DND-41 (cell line): ENCODE measurements around the gene NPRL2.

Experiments used
- ATAC-seq: fragments of 200-7000 bp; cut with Tn5 transposase; 3 replicates; pipeline ENCODE4 v1.9.1; 2021; ENCODE audit warnings: low read depth; ENCODE audit not compliant: insufficient read depth
- DNase-seq: peaks from one replicate; pipeline ENCODE4 v3.0.0-alpha.2; 2020
- H2AFZ ChIP-seq: 2 replicates; pipeline ENCODE4 v1.6.0; 2012; ENCODE audit warnings: low read depth, low read length
- H3K27ac ChIP-seq: 2 replicates; pipeline ENCODE4 v1.5.1; 2012; ENCODE audit warnings: low read length, inconsistent platforms
- H3K27me3 ChIP-seq: fragments of 200-600 bp; sonication (generic); 2 replicates; pipeline ENCODE4 v1.6.0; 2012; ENCODE audit warnings: low read length, mild to moderate bottlenecking, inconsistent platforms; ENCODE audit not compliant: insufficient read depth, poor library complexity
- H3K36me3 ChIP-seq: 2 replicates; pipeline ENCODE4 v1.5.1; 2012; ENCODE audit warnings: low read length, inconsistent platforms; ENCODE audit not compliant: insufficient read depth
- H3K4me1 ChIP-seq: 2 replicates; pipeline ENCODE4 v1.5.1; 2012; ENCODE audit warnings: mild to moderate bottlenecking, low read length; ENCODE audit not compliant: insufficient read depth
- H3K4me2 ChIP-seq: 2 replicates; pipeline ENCODE4 v1.6.0; 2012; ENCODE audit warnings: mild to moderate bottlenecking, moderate library complexity, low read length, inconsistent platforms; ENCODE audit not compliant: insufficient read depth
- H3K4me3 ChIP-seq, 2 experiments: fragments of 200-600 bp in 1 of 2; shearing (Covaris generic) in 1 of 2; 2 replicates each; pipeline ENCODE4 v1.5.1; 2012 to 2016; ENCODE audit warnings: inconsistent platforms in 2 of 2, low read length in 2 of 2, mild to moderate bottlenecking in 2 of 2, low read depth in 1 of 2, moderate library complexity in 1 of 2
- H3K79me2 ChIP-seq: 2 replicates; pipeline ENCODE4 v1.6.0; 2012; ENCODE audit warnings: low read length, inconsistent platforms; ENCODE audit not compliant: insufficient read depth
- H3K9ac ChIP-seq: 2 replicates; pipeline ENCODE4 v1.6.0; 2012; ENCODE audit warnings: low read depth, mild to moderate bottlenecking, inconsistent platforms, low read length, moderate library complexity
- H3K9me3 ChIP-seq: 2 replicates; pipeline ENCODE4 v1.5.1; 2012; ENCODE audit warnings: low read length, moderate library complexity, mild to moderate bottlenecking, inconsistent platforms; ENCODE audit not compliant: insufficient read depth, severe bottlenecking
- H4K20me1 ChIP-seq: 2 replicates; pipeline ENCODE4 v1.6.0; 2012; ENCODE audit warnings: low read length; ENCODE audit not compliant: insufficient read depth
- CTCF ChIP-seq: IDR thresholded peaks from 2 replicates; pipeline ENCODE4 v1.5.1; 2012; ENCODE audit warnings: borderline replicate concordance, low read length, moderate library complexity, mild to moderate bottlenecking; ENCODE audit not compliant: poor library complexity, severe bottlenecking; ENCODE audit errors: extremely low read depth
- EZH2 ChIP-seq: IDR thresholded peaks from 3 replicates; pipeline ENCODE4 v1.6.1; 2012; ENCODE audit warnings: borderline replicate concordance, low read depth, mild to moderate bottlenecking, moderate library complexity, low read length, inconsistent platforms; ENCODE audit not compliant: severe bottlenecking

Gene NPRL2

GRCh38 chr3:50369012-50369670 lies 18.6 kb upstream of the NPRL2 start:
- peaks cover 9% of the 10 kb centered on the region for H3K4me1 ChIP-seq
- H3K4me3 ChIP-seq = no peak overlapping the region
- DNase-seq = no peak
- no peak for ATAC-seq
- H3K9ac ChIP-seq = no peak overlapping the region
- peaks cover 4% of the 10 kb centered on the region; the same call in 1 of the 2 replicates for H4K20me1 ChIP-seq
- TF ChIP-seq EZH2 = no peak
- TF ChIP-seq CTCF = no peak
- no peak overlapping the region for H3K4me2 ChIP-seq
- H3K27me3 ChIP-seq = no peaks in the 10 kb centered on the region
- H3K36me3 ChIP-seq = no peaks in the 10 kb centered on the region
- no peak overlapping the region for H3K27ac ChIP-seq
- no peaks in the 10 kb centered on the region for H3K9me3 ChIP-seq
- H2AFZ ChIP-seq = no peak overlapping the region
- no peaks in the 10 kb centered on the region for H3K79me2 ChIP-seq

- Histone ChIP-seq H3K27me3 (no peaks in the 10 kb centered on the region), H3K79me2 (no peaks in the 10 kb centered on the region), H3K36me3 (no peaks in the 10 kb centered on the region), H3K4me3 (no peak overlapping the region; a peak in 1 of 4 replicates), H3K9ac (peak overlapping the region; percentile 9; the same call in 1 of the 2 replicates), H3K27ac (no peak overlapping the region), H3K4me2 (peak overlapping the region; percentile 51; the same call in 1 of the 2 replicates), H2AFZ (no peak overlapping the region), H3K9me3 (no peaks in the 10 kb centered on the region), H3K4me1 (peaks cover 7% of the 10 kb centered on the region), H4K20me1 (0 out of 2 replicates have a peak, but pooled peaks cover 4% of the 10 kb centered on the region)
- TF ChIP-seq CTCF (no peak), EZH2 (no peak)
- DNase-seq = no peak
- no peak for ATAC-seq
Observed at GRCh38 chr3:50365842-50366220, 15.3 kb upstream of the NPRL2 start.

- no peaks in the 10 kb centered on the region for H3K79me2 ChIP-seq
- H3K27ac ChIP-seq = no peak overlapping the region
- DNase-seq = peak; percentile 80
- H3K4me2 ChIP-seq = peak overlapping the region; percentile 51
- H3K9me3 ChIP-seq = no peaks in the 10 kb centered on the region
- no peaks in the 10 kb centered on the region for H3K27me3 ChIP-seq
- H3K36me3 ChIP-seq = no peaks in the 10 kb centered on the region
- TF ChIP-seq EZH2 (no peak), CTCF (no peak)
- H2AFZ ChIP-seq = peak overlapping the region; percentile 4; the same call in 1 of the 2 replicates
- peak overlapping the region in 1 of 2 experiments; percentile 25; a peak in 2 of 4 replicates for H3K4me3 ChIP-seq
- ATAC-seq = peak; percentile 88
- H4K20me1 ChIP-seq = 0 out of 2 replicates have a peak, but pooled peaks cover 4% of the 10 kb centered on the region
- peaks cover 7% of the 10 kb centered on the region for H3K4me1 ChIP-seq
- peak overlapping the region; percentile 9; the same call in 1 of the 2 replicates for H3K9ac ChIP-seq
Observed at GRCh38 chr3:50365080-50365841, 14.7 kb upstream of the NPRL2 start.
